ENCODE data around the gene HSPBAP1. TPM values are rescaled to one million over a fixed set of nuclear protein-coding genes. Genes with fewer than 3 reads are reported as not detected.

HSPBAP1 gene
- total and polyA plus RNA-seq, 7 donors: 3.0 to 13.8 (median 11.1) TPM

DNA sequence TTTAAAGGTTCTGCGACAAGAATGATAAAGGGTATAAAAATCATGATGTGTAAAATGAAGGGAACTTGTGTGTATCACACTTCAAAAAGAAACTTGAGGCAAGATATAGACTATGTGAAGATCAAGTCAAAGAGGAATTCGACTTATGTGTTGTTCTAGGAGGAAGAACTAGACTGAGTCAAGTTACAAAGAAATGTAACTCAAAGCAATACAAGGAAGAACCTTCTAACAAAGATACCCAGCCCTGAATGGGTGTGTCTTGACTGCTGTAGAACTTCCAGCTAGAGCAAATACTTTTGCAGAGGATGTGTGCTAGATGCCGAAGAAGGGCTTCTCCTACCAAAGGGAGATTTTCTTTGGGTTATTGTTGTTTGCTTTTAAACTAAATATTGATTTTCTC lies 3.7 kb upstream of the HSPBAP1 start:
- no peak overlapping the region for H3K27ac ChIP-seq
- H3K27me3 ChIP-seq: no peaks in the 10 kb centered on the region
- no peaks in the 10 kb centered on the region for H3K36me3 ChIP-seq
- WGBS, 2 donors: 52 to 67% methylated on average over 3 of the region's 3 CpGs
- no peak overlapping the region for H3K4me3 ChIP-seq
- H3K9me3 ChIP-seq: no peaks in the 10 kb centered on the region
- peaks cover 0 to 30% (median 24%) of the 10 kb centered on the region in 4 donors for H3K4me1 ChIP-seq
- intact Hi-C loops (cut with DNase I): loop anchor here (5.0 to 10.0 kb wide), 3 partner anchors 230 to 408 kb away; partner anchors contain the start of genes DTX3L, PARP9, SEC22A and SEMA5B
- no peak for DNase-seq
- peak in 1 of 4 donors; percentile 5 for TF ChIP-seq POLR2AphosphoS5 (IDR thresholded peaks at IDR 0.05)
- TF ChIP-seq, protein P1, sequence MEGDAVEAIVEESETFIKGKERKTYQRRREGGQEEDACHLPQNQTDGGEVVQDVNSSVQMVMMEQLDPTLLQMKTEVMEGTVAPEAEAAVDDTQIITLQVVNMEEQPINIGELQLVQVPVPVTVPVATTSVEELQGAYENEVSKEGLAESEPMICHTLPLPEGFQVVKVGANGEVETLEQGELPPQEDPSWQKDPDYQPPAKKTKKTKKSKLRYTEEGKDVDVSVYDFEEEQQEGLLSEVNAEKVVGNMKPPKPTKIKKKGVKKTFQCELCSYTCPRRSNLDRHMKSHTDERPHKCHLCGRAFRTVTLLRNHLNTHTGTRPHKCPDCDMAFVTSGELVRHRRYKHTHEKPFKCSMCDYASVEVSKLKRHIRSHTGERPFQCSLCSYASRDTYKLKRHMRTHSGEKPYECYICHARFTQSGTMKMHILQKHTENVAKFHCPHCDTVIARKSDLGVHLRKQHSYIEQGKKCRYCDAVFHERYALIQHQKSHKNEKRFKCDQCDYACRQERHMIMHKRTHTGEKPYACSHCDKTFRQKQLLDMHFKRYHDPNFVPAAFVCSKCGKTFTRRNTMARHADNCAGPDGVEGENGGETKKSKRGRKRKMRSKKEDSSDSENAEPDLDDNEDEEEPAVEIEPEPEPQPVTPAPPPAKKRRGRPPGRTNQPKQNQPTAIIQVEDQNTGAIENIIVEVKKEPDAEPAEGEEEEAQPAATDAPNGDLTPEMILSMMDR (IDR thresholded peaks at IDR 0.05): no peak
- no peak for TF ChIP-seq POLR2A (IDR thresholded peaks at IDR 0.05)

DNA sequence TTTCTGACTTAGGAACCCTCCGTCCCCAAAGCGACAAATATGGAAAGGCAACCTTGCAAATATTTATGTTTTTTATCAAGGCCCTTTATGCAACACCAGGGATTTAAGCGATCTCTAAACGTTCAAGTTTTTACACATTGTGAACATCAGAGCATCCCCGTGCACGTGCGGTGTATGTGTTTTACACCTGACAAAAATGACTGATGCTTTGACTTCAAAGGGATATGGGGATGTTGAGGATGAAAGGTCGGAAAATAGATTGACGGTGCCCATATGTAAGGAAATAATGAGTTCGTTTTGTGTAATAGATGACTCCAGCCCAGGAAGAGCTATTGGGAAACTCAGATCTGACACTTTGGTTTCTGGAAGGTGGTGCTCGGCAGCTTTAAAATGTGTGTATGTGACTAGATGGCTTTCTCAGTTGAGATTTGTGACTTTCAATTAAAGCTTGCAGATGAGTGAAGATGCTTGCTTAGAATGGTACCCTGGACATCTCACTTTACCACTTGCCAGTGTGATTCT lies 2.1 kb upstream of the HSPBAP1 start:
- TF ChIP-seq EP300 (IDR thresholded peaks at IDR 0.05): no peak
- peak in 2 of 4 donors; percentile 15 to 18 for TF ChIP-seq POLR2AphosphoS5 (IDR thresholded peaks at IDR 0.05)
- 18 to 39% methylated on average over 11 of the region's 11 CpGs for WGBS, 2 donors
- Histone ChIP-seq H3K36me3 (no peaks in the 10 kb centered on the region), H3K9me3 (no peaks in the 10 kb centered on the region), H3K27ac (peak overlapping the region; percentile 94 to 98 (median 98)), H3K4me1 (peaks cover 0 to 30% (median 24%) of the 10 kb centered on the region in 4 donors), H3K27me3 (no peaks in the 10 kb centered on the region), H3K4me3 (peak overlapping the region; percentile 70 to 94 (median 90))
- intact Hi-C loops (cut with DNase I): loop anchor here (5.0 to 10.0 kb wide), 3 partner anchors 231 to 409 kb away; partner anchors contain the start of genes DTX3L, PARP9, SEC22A and SEMA5B
- DNase-seq: no peak

DNA sequence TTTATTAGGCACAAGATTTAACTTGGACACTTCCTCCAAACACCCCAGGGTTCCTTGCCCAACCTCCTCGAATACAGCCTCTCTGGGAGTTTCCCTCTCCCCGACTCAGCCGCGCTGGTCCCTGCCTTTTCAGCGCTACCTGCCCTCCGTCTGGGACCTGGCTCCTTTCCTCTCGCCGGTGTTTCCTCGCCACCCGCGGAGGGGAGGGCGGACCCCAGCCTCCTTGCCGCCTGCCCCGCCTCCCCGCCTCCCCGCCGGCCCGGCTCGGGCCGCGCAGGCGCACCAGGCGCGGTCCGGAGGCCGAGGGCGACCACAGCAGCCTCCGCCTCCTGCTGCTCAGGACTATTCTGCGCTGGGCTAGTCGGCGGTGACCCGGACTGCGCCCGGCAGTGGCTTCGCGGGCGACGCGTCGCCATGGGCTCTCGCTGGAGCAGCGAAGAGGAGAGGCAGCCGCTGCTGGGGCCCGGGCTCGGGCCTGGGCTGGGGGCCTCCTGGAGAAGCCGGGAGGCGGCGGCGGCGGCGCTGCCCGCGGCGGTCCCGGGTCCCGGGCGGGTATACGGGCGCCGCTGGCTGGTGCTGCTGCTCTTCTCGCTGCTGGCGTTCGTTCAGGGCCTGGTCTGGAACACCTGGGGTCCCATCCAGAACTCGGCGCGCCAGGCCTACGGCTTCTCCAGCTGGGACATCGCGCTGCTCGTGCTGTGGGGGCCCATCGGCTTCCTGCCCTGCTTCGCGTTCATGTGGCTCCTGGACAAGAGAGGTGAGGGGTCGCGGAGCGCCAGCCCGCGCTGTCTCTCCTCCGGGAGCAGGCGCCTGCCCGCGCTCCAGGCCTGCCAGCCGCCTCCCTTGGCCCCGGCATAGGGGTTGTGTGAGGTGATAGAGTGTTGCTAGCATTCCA lies 1.4 kb upstream of the HSPBAP1 start, which contains the start of gene SLC49A4:
Gene SLC49A4 (plus strand): TSS at position 291 of the 895 bp plus-strand sequence. CDS start 124 bp downstream, at position 415.
- DNase-seq: peak; percentile 80
- Histone ChIP-seq H3K27me3 (no peaks in the 10 kb centered on the region), H3K27ac (peak within 1 kb of the TSS; percentile 94 to 98 (median 98)), H3K4me3 (peak within 1 kb of the TSS; percentile 70 to 94 (median 90)), H3K36me3 (no peaks in the 10 kb centered on the region), H3K9me3 (no peaks in the 10 kb centered on the region), H3K4me1 (peaks cover 0 to 30% (median 24%) of the 10 kb centered on the region in 4 donors)
- WGBS, 2 donors: 1% methylated on average over 84 of the region's 84 CpGs
- intact Hi-C loops (cut with DNase I): loop anchor here (5.0 to 10.0 kb wide), 3 partner anchors 230 to 410 kb away; partner anchors contain the start of genes DTX3L, PARP9, SEC22A and SEMA5B
- no peak for TF ChIP-seq POLR2A (IDR thresholded peaks at IDR 0.05)
- peak in 2 of 4 donors; percentile 41 to 59 for TF ChIP-seq EP300 (IDR thresholded peaks at IDR 0.05)
- peak; percentile 16 to 86 (median 75) for TF ChIP-seq POLR2AphosphoS5 (IDR thresholded peaks at IDR 0.05)
- TF ChIP-seq, protein P1 (IDR thresholded peaks at IDR 0.05): no peak

DNA sequence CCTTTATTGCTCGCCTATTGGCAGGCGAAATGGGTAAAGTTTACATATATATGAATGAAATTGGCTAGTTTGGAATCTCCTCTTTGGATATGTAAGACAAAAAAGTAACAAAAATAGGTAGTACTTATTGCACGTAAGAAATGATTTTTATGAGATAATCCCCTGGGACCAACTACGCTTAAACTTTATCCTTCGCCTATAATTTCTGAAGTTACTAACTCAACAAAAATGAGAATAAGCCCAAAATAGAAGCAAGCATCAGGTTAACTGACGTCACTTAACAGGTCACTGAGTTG lies 800 bp upstream of the HSPBAP1 start:
- no peak for DNase-seq
- Histone ChIP-seq H3K36me3 (no peaks in the 10 kb centered on the region), H3K4me1 (peaks cover 0 to 30% (median 24%) of the 10 kb centered on the region in 4 donors), H3K9me3 (no peaks in the 10 kb centered on the region), H3K27ac (peak overlapping the region; percentile 94 to 98 (median 98)), H3K4me3 (peak overlapping the region; percentile 70 to 94 (median 90)), H3K27me3 (no peaks in the 10 kb centered on the region)
- 0% methylated on average over 6 of the region's 6 CpGs for WGBS, 2 donors
- intact Hi-C loops (cut with DNase I): loop anchor here (10.0 kb wide), 2 partner anchors 230 to 410 kb away; partner anchors contain the start of genes DTX3L, PARP9 and SEC22A
- peak in 1 of 4 donors; percentile 15 for TF ChIP-seq EP300 (IDR thresholded peaks at IDR 0.05)
- TF ChIP-seq, protein P1 (IDR thresholded peaks at IDR 0.05): no peak
- peak in 1 of 4 donors; percentile 4 for TF ChIP-seq POLR2AphosphoS5 (IDR thresholded peaks at IDR 0.05)
- no peak for TF ChIP-seq POLR2A (IDR thresholded peaks at IDR 0.05)

Measured in sigmoid colon (tissue), 7 donors.